BLaER1 treated with 17β-estradiol and CSF1 and Interleukin-3, amounts not matched to agents 10 nM and 100 nM (cell line): ENCODE data around the gene PPARG.

Experiments used
- H3K27ac ChIP-seq, 11 experiments: shearing (Covaris generic); formaldehyde crosslinking; 2 replicates each; pipeline ENCODE4 v1.8.1; 2022
- H3K27me3 ChIP-seq, 11 experiments: shearing (Covaris generic); formaldehyde crosslinking; 2 replicates each; pipeline ENCODE4 v1.8.1; 2022
- H3K36me3 ChIP-seq, 11 experiments: shearing (Covaris generic); formaldehyde crosslinking; 2 replicates each; pipeline ENCODE4 v1.8.1; 2022
- H3K4me1 ChIP-seq, 10 experiments: shearing (Covaris generic); formaldehyde crosslinking; 2 replicates each; pipeline ENCODE4 v1.8.1; 2022
- H3K4me2 ChIP-seq, 11 experiments: shearing (Covaris generic); formaldehyde crosslinking; 2 replicates each; pipeline ENCODE4 v1.8.1; 2022
- H3K4me3 ChIP-seq, 10 experiments: shearing (Covaris generic); formaldehyde crosslinking; 2 replicates each; pipeline ENCODE4 v1.8.1; 2022
- H3K9ac ChIP-seq, 11 experiments: shearing (Covaris generic); formaldehyde crosslinking; 2 replicates each; pipeline ENCODE4 v1.8.1; 2022
- H3K9me3 ChIP-seq, 11 experiments: shearing (Covaris generic); formaldehyde crosslinking; replicated peaks in 1 of 11; 2 replicates each; pipeline ENCODE4 v1.8.1; 2022
- H4K20me1 ChIP-seq, 11 experiments: shearing (Covaris generic); formaldehyde crosslinking; 2 replicates each; pipeline ENCODE4 v1.8.1; 2022
- Cebpa-rat ChIP-seq, 11 experiments: shearing (Covaris generic); IDR thresholded peaks; 2 replicates each; pipeline ENCODE4 v1.8.1; 2022

PPARG gene

DNA sequence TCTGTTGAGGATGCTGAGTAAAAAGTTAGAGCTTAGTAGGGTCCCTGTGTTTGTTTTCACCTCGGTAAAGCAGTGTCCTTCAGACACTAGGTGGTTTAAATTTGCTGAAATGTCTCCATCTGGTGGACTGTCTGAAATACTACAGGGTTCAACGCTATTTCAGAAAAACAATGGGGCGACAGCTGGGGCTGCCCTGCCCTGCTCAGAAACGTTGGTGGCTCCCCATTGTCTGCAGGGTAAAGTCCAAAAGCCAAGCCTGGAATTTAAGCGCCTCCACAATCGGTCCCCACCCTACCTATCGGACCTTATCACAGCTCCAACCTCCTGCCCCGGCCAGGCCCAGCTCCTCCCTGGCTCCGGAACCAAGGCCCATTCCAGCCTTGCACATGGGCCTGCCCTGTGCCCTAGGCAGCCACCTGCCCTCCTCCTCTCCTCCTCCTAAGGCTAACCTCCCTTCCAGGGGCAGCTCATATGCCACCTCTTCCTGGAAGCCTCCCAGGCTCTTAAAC is 191.1 kb downstream of the PPARG start:
- TF ChIP-seq Cebpa-rat (IDR thresholded peaks at IDR 0.05): no peak
- H4K20me1 ChIP-seq: no peaks in the 10 kb centered on the region
- peak overlapping the region in 8 of 11 experiments; percentile 4 to 62 (median 40); a peak in 10 of 22 replicates for H3K27ac ChIP-seq
- no peaks in the 10 kb centered on the region for H3K9me3 ChIP-seq
- H3K4me1 ChIP-seq: peaks cover 13 to 51% (median 20%) of the 10 kb centered on the region in 10 experiments
- no peak overlapping the region for H3K4me3 ChIP-seq
- H3K27me3 ChIP-seq: no peaks in the 10 kb centered on the region
- no peaks in the 10 kb centered on the region for H3K36me3 ChIP-seq
- H3K4me2 ChIP-seq: peak overlapping the region in 3 of 11 experiments; percentile 4 to 49 (median 28); a peak in 4 of 22 replicates
- peak overlapping the region in 10 of 11 experiments; percentile 3 to 42 (median 32); a peak in 10 of 22 replicates for H3K9ac ChIP-seq

DNA sequence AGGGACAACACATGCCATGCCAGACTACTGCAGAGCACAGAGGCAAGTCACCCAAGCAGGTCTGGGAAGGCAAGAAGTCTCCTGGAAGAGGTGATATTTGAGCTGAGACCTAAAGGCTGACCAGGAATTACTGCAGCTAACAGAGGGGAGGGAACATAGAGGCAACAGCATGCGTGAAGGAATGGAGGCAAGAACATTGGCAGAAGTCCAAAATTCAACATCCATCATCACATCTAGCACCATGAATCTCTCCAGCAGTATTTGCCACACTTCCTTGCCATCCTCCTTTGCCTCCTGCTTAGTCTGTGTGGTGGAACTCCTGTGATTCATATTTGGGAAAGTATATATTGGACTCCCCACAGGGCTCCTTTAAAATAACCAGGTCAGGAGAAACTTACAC is 194.5 kb downstream of the PPARG start:
- Histone ChIP-seq H3K9ac (peak overlapping the region; percentile 47 to 96 (median 87); a peak in 19 of 22 replicates), H3K4me1 (peaks cover 30 to 69% (median 48%) of the 10 kb centered on the region in 10 experiments), H3K36me3 (peaks cover 0 to 25% (median 20%) of the 10 kb centered on the region in 11 experiments; a peak in 15 of 22 replicates), H3K27ac (peak overlapping the region in 9 of 11 experiments; percentile 57 to 91 (median 84); a peak in 16 of 22 replicates), H3K9me3 (no peaks in the 10 kb centered on the region), H3K4me3 (peak overlapping the region; percentile 75 to 84 (median 80); a peak in 19 of 20 replicates), H4K20me1 (peaks cover 0 to 15% (median 6%) of the 10 kb centered on the region in 11 experiments; a peak in 10 of 22 replicates), H3K27me3 (no peaks in the 10 kb centered on the region), H3K4me2 (peak overlapping the region; percentile 85 to 97 (median 93))
- TF ChIP-seq Cebpa-rat (IDR thresholded peaks at IDR 0.05): no peak

DNA sequence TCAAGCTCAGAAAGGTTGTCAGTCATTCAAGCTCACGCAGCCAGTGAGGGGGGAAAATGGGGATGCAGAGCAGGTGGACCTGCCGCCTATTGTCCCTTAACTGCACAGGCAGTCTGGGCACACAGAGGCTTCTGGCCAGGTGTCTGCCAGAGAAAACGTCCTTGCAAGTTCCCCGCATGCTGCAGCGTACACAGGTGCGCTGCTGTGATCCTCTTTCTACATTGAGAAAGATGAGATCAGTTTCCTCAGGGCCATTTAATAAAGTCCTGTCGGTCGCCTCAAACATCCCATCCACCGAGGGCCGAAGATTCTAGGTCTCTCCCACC is 195.0 kb downstream of the PPARG start:
- peak overlapping the region; percentile 75 to 84 (median 80) for H3K4me3 ChIP-seq
- peak overlapping the region; percentile 85 to 97 (median 93) for H3K4me2 ChIP-seq
- peaks cover 0 to 30% (median 24%) of the 10 kb centered on the region in 11 experiments; a peak in 15 of 22 replicates for H3K36me3 ChIP-seq
- no peaks in the 10 kb centered on the region for H3K27me3 ChIP-seq
- peak overlapping the region in 10 of 11 experiments; percentile 21 to 91 (median 82); a peak in 17 of 22 replicates for H3K27ac ChIP-seq
- H4K20me1 ChIP-seq: peaks cover 0 to 20% (median 11%) of the 10 kb centered on the region in 11 experiments; a peak in 10 of 22 replicates
- H3K9ac ChIP-seq: peak overlapping the region; percentile 47 to 96 (median 87); a peak in 21 of 22 replicates
- H3K4me1 ChIP-seq: peaks cover 30 to 70% (median 48%) of the 10 kb centered on the region in 10 experiments
- H3K9me3 ChIP-seq: no peaks in the 10 kb centered on the region
- TF ChIP-seq Cebpa-rat (IDR thresholded peaks at IDR 0.05): no peak
